HepG2 (cell line): ENCODE results near the gene MB21D2. TPM values are rescaled to one million over a fixed set of nuclear protein-coding genes. Genes with fewer than 3 reads are reported as not detected.

Source experiments
- AGO1 ChIP-seq: fragments of 200-400 bp; formaldehyde crosslinking; IDR thresholded peaks from 2 replicates; pipeline ENCODE4 v1.6.1; 2017; ENCODE audit warnings: mild to moderate bottlenecking, low read depth, low read length, moderate library complexity; ENCODE audit not compliant: poor library complexity, severe bottlenecking
- ARNTL ChIP-seq: sonication (generic); formaldehyde crosslinking; IDR thresholded peaks from 2 replicates; pipeline ENCODE4 v1.4.0; 2020; ENCODE audit warnings: mild to moderate bottlenecking, missing genetic modification reagents
- GATAD2A ChIP-seq: IDR thresholded peaks from 2 replicates; pipeline ENCODE4 v1.6.1; 2016
- HMG20A ChIP-seq: IDR thresholded peaks from 2 replicates; pipeline ENCODE4 v1.6.1; 2016; ENCODE audit warnings: borderline replicate concordance
- HNF4G ChIP-seq, 2 experiments: sonication (generic) in 1 of 2; formaldehyde crosslinking in 1 of 2; IDR thresholded peaks; 2 replicates each; pipeline versions ENCODE4 v1.4.0 to v1.6.1; 2011 to 2020; ENCODE audit warnings: borderline replicate concordance in 2 of 2, low read depth in 2 of 2, mild to moderate bottlenecking in 2 of 2, low read length in 1 of 2, missing genetic modification reagents in 1 of 2, moderate library complexity in 1 of 2
- ISX ChIP-seq: sonication (generic); formaldehyde crosslinking; conservative IDR thresholded peaks from 2 replicates; pipeline ENCODE4 v1.5.0; 2020; ENCODE audit warnings: missing genetic modification reagents
- PAX8 ChIP-seq: sonication (generic); formaldehyde crosslinking; IDR thresholded peaks from 2 replicates; pipeline ENCODE4 v1.8.0; 2022; ENCODE audit warnings: mild to moderate bottlenecking, missing genetic modification reagents, borderline replicate concordance
- PRPF4 ChIP-seq: fragments of 200-400 bp; formaldehyde crosslinking; IDR thresholded peaks from 2 replicates; pipeline ENCODE4 v1.6.1; 2016; ENCODE audit warnings: low read length, low read depth; ENCODE audit not compliant: poor library complexity, severe bottlenecking
- SMYD3 ChIP-seq: sonication (generic); formaldehyde crosslinking; IDR thresholded peaks from 2 replicates; pipeline ENCODE4 v1.8.1; 2023; ENCODE audit warnings: mild to moderate bottlenecking, missing genetic modification reagents
- SOX6 ChIP-seq, 2 experiments: fragments of 450-650 bp in 1 of 2; sonication (generic) in 1 of 2; formaldehyde crosslinking in 1 of 2; IDR thresholded peaks; 2 replicates each; pipeline versions ENCODE4 v1.4.0 to v1.6.1; 2017 to 2020; ENCODE audit warnings: antibody characterized with exemption in 1 of 2, mild to moderate bottlenecking in 1 of 2, missing genetic modification reagents in 1 of 2
- ZFP36L2 ChIP-seq: sonication (generic); formaldehyde crosslinking; IDR thresholded peaks from 2 replicates; pipeline ENCODE4 v1.4.0; 2020; ENCODE audit warnings: missing genetic modification reagents
- ZFP37 ChIP-seq: sonication (generic); formaldehyde crosslinking; IDR thresholded peaks from 2 replicates; pipeline ENCODE4 v1.4.0; 2020; ENCODE audit warnings: missing genetic modification reagents, borderline replicate concordance
- ZNF530 ChIP-seq: sonication (generic); formaldehyde crosslinking; IDR thresholded peaks from 2 replicates; pipeline ENCODE4 v1.5.0; 2020; ENCODE audit warnings: low read depth, mild to moderate bottlenecking, missing genetic modification reagents
- ZNF557 ChIP-seq: sonication (generic); formaldehyde crosslinking; IDR thresholded peaks from 2 replicates; pipeline ENCODE4 v1.4.0; 2020; ENCODE audit warnings: missing genetic modification reagents
- polyA plus RNA-seq, 8 experiments: library from polyadenylated mRNA; depleted of rRNA in 3 of 8; stranded (reverse) in 7 of 8; unstranded in 1 of 8; fragments of >200 nt; fragmentation: Illumina TruSeq in 4 of 8; extraction: Trizol in 4 of 8; gene quantifications; 2 replicates each; pipeline versions ENCODE4 v1.2.1 to v1.2.3, GENCODE V29; 2011 to 2016; ENCODE audit warnings: low read depth in 4 of 8, missing spikeins in 1 of 8, mixed read lengths in 1 of 8; ENCODE audit not compliant: insufficient read depth in 1 of 8
- total RNA-seq, 5 experiments: library from RNA; depleted of rRNA; stranded (reverse); fragments of >200 nt; fragmentation: Illumina TruSeq; extraction: Trizol; gene quantifications; 2 replicates each; pipeline ENCODE4 v1.2.3, GENCODE V29; 2016; ENCODE audit warnings: low read depth in 1 of 5
- TF ChIP-seq, protein P1 (sequence below): sonication (generic); formaldehyde crosslinking; IDR thresholded peaks from 2 replicates; pipeline ENCODE4 v1.5.0; 2020; ENCODE audit warnings: missing genetic modification reagents
- TF ChIP-seq, protein P2 (sequence below): sonication (generic); formaldehyde crosslinking; IDR thresholded peaks from 2 replicates; pipeline ENCODE4 v1.9.0; 2021; ENCODE audit warnings: mild to moderate bottlenecking, missing genetic modification reagents

Gene MB21D2
- total and polyA plus RNA-seq, 2 of the 13 experiments (the other 11 are each of a cell fraction or from before 2014, with no cell fraction given) = 0.90 to 1.6 TPM

DNA sequence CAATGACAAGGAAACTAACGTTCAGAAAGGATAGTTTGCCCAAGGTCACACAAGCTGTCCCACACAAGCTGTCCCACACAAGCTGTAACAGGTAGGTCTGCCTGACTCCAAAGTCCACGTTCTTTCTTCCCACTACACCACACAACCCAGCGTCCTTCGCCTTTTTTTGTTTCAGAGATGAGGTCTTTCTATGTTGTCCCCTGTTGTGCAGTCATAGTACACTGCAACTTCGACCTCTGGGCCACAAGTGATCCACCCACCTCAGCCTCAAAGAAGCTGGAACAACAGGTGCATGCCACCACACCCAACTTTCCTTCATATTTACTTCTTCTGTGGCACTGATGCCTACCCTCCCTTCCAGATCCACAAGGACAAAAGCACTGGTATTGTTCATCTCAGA lies 21.4 kb downstream of the MB21D2 start (continued):
- TF ChIP-seq, protein P1, sequence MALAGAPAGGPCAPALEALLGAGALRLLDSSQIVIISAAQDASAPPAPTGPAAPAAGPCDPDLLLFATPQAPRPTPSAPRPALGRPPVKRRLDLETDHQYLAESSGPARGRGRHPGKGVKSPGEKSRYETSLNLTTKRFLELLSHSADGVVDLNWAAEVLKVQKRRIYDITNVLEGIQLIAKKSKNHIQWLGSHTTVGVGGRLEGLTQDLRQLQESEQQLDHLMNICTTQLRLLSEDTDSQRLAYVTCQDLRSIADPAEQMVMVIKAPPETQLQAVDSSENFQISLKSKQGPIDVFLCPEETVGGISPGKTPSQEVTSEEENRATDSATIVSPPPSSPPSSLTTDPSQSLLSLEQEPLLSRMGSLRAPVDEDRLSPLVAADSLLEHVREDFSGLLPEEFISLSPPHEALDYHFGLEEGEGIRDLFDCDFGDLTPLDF = no peak
- TF ChIP-seq HMG20A = peak; percentile 53; the same call in 1 of the 2 replicates
- no peak for TF ChIP-seq SMYD3 (CRISPR knock-in tag)
- no peak for TF ChIP-seq ZFP36L2
- no peak for TF ChIP-seq ARNTL
- TF ChIP-seq PAX8 (CRISPR knock-in tag) = no peak
- peak; percentile 59 for TF ChIP-seq HNF4G (IDR thresholded peaks at IDR 0.05; ENCODE audit: borderline replicate concordance, low read depth, low read length)
- no peak for TF ChIP-seq HNF4G (CRISPR knock-in tag; IDR thresholded peaks at IDR 0.05; ENCODE audit: borderline replicate concordance, low read depth)
- no peak for TF ChIP-seq ZFP37 (CRISPR knock-in tag)
- 0 out of 2 replicates have a peak, but pooled peaks have one; percentile 18 for TF ChIP-seq GATAD2A (CRISPR knock-in tag)
- no peak for TF ChIP-seq SOX6 (IDR thresholded peaks at IDR 0.05)
- peak; percentile 32; the same call in 1 of the 2 replicates for TF ChIP-seq SOX6 (CRISPR knock-in tag; IDR thresholded peaks at IDR 0.05)
- TF ChIP-seq AGO1 = no peak
- no peak for TF ChIP-seq ZNF530 (CRISPR knock-in tag)
- TF ChIP-seq PRPF4 = no peak
- no peak for TF ChIP-seq ISX (CRISPR knock-in tag)
- no peak for TF ChIP-seq ZNF557 (CRISPR knock-in tag)
- TF ChIP-seq, protein P2, sequence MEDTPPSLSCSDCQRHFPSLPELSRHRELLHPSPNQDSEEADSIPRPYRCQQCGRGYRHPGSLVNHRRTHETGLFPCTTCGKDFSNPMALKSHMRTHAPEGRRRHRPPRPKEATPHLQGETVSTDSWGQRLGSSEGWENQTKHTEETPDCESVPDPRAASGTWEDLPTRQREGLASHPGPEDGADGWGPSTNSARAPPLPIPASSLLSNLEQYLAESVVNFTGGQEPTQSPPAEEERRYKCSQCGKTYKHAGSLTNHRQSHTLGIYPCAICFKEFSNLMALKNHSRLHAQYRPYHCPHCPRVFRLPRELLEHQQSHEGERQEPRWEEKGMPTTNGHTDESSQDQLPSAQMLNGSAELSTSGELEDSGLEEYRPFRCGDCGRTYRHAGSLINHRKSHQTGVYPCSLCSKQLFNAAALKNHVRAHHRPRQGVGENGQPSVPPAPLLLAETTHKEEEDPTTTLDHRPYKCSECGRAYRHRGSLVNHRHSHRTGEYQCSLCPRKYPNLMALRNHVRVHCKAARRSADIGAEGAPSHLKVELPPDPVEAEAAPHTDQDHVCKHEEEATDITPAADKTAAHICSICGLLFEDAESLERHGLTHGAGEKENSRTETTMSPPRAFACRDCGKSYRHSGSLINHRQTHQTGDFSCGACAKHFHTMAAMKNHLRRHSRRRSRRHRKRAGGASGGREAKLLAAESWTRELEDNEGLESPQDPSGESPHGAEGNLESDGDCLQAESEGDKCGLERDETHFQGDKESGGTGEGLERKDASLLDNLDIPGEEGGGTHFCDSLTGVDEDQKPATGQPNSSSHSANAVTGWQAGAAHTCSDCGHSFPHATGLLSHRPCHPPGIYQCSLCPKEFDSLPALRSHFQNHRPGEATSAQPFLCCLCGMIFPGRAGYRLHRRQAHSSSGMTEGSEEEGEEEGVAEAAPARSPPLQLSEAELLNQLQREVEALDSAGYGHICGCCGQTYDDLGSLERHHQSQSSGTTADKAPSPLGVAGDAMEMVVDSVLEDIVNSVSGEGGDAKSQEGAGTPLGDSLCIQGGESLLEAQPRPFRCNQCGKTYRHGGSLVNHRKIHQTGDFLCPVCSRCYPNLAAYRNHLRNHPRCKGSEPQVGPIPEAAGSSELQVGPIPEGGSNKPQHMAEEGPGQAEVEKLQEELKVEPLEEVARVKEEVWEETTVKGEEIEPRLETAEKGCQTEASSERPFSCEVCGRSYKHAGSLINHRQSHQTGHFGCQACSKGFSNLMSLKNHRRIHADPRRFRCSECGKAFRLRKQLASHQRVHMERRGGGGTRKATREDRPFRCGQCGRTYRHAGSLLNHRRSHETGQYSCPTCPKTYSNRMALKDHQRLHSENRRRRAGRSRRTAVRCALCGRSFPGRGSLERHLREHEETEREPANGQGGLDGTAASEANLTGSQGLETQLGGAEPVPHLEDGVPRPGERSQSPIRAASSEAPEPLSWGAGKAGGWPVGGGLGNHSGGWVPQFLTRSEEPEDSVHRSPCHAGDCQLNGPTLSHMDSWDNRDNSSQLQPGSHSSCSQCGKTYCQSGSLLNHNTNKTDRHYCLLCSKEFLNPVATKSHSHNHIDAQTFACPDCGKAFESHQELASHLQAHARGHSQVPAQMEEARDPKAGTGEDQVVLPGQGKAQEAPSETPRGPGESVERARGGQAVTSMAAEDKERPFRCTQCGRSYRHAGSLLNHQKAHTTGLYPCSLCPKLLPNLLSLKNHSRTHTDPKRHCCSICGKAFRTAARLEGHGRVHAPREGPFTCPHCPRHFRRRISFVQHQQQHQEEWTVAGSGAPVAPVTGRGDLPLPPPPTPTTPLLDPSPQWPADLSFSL (CRISPR knock-in tag) = peak; percentile 50; the same call in 1 of the 2 replicates
